ENCODE results near the gene ROCK2.

Gene ROCK2

DNA sequence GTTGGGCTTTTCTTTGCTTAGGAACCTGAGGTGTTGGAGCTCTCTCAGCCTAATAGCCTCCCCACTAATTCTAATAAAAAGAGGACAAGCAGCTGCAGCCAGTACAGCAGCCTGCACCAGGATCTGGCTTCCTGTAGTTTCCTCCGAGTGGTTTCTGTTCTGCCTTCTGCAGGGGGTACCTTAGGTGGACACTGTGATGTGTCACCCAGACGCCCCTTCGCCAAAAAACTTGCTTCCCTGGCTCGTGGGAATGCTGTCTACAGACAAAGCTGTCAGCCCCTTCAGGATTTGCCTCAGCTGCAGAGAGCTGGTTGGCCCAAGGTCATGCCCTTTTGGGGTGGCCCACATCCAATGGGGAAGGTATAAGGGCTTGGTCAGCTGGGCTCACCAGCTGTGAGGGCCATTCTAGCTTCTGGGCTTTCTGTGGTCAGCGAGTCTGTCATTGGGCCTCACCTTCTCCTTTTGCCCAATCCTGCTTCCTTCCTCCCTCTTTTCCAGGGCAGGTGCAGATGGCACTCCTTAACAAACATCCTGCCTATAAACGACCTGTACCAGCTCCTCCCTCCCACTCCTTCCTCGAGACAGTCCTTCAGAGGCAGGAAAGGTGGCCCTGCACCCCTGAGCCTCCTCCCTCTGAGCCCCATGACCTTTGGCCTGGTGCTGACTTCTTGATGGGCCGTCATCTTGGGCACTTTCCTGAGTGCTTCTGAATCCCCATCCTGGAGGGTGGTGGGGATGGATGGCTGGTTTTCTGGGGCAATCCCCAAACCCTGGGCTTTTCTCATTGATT, 44.0 kb upstream of the ROCK2 start:
- TF ChIP-seq, protein P1, sequence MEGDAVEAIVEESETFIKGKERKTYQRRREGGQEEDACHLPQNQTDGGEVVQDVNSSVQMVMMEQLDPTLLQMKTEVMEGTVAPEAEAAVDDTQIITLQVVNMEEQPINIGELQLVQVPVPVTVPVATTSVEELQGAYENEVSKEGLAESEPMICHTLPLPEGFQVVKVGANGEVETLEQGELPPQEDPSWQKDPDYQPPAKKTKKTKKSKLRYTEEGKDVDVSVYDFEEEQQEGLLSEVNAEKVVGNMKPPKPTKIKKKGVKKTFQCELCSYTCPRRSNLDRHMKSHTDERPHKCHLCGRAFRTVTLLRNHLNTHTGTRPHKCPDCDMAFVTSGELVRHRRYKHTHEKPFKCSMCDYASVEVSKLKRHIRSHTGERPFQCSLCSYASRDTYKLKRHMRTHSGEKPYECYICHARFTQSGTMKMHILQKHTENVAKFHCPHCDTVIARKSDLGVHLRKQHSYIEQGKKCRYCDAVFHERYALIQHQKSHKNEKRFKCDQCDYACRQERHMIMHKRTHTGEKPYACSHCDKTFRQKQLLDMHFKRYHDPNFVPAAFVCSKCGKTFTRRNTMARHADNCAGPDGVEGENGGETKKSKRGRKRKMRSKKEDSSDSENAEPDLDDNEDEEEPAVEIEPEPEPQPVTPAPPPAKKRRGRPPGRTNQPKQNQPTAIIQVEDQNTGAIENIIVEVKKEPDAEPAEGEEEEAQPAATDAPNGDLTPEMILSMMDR (IDR thresholded peaks at IDR 0.05) = no peak
- TF ChIP-seq ZFX (IDR thresholded peaks at IDR 0.05; ENCODE audit: borderline replicate concordance) = no peak

DNA sequence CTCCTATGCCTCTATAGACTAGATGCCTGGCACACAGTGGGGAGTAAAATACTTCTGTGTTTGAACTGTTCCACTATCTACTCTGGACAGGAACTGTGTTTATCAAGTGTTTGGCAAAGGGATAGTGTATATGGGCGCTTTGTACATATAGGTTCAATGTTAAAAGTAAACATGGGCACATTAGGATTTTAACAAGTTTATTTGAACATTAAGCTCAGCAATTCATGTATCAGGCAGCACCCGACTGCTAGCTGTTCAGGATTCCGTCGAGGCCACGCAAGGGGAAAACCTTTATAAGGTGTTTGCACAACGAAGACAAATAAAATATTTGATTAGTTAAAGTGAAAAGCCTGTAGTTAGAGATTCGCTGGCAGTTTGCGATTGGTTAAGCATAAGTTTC, 43.4 kb upstream of the ROCK2 start:
- H3K27ac ChIP-seq = peak overlapping the region; percentile 62
- no peak for TF ChIP-seq ZFX (IDR thresholded peaks at IDR 0.05; ENCODE audit: borderline replicate concordance)
- TF ChIP-seq, protein P1 (IDR thresholded peaks at IDR 0.05) = no peak

More for the DNA sequence above, 44.0 kb upstream of the ROCK2 start:
- H3K27ac ChIP-seq = peak overlapping the region; percentile 62

DNA sequence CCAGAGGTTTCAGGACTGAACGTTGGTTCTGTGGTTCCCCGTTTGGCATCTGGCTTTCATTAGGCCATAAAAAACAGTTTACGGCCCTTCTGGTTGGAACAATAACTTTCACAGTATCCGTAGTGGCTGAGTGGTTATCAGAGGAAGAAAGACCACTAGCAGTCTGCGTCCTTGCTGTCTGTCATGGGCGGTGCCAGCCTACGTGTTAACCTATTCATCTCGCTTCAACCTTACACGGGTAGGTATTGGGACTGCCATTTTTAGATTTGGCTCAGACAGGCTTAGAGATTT, 42.6 kb upstream of the ROCK2 start:
- peak overlapping the region; percentile 62 for H3K27ac ChIP-seq
- no peak for TF ChIP-seq ZFX (IDR thresholded peaks at IDR 0.05; ENCODE audit: borderline replicate concordance)
- TF ChIP-seq, protein P1 (IDR thresholded peaks at IDR 0.05) = no peak

DNA sequence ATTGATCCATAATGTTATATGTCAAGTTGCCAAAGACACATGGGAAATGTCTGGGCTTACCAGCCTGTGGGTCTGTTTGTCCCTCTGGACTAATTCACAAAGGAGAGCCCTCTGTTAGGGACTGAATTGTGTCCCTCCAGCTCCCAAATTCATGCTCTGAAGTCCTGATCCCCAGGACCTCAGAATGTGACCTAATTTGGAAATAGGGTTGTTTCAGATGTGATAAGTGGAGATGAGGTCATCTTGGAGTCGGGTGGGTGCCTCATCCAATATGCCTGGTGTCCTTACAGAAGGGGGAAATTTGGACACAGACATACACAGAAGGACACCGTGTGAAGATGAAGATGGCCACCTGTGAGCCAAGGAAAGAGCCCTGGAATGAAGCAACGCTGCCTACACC, 41.4 kb upstream of the ROCK2 start:
- H3K27ac ChIP-seq = no peak overlapping the region

DNA sequence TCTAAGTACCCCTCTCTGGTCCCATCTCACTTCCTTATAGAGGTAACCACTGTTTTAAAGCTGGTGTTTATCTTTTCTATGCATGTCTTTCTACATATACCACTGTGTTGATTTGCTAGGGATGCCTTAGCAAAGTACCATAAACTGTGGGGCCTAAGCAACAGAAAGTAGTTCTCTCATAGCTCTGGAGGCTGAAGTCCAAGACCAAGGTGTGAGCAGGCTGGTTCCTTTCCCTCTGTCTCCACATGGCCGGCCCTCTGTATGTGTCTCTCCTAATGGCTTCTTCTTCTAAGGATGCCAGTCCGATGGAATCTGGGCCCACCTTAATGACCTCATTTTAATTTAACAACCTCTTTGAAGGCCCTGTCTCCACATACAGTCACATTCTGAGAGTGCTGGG, 40.8 kb upstream of the ROCK2 start:
- H3K27ac ChIP-seq = no peak overlapping the region
- TF ChIP-seq, protein P1 (IDR thresholded peaks at IDR 0.05) = no peak
- no peak for TF ChIP-seq ZFX (IDR thresholded peaks at IDR 0.05; ENCODE audit: borderline replicate concordance)

More for the DNA sequence above, 41.4 kb upstream of the ROCK2 start:
- TF ChIP-seq, protein P1 (IDR thresholded peaks at IDR 0.05) = no peak
- no peak for TF ChIP-seq ZFX (IDR thresholded peaks at IDR 0.05; ENCODE audit: borderline replicate concordance)

DNA sequence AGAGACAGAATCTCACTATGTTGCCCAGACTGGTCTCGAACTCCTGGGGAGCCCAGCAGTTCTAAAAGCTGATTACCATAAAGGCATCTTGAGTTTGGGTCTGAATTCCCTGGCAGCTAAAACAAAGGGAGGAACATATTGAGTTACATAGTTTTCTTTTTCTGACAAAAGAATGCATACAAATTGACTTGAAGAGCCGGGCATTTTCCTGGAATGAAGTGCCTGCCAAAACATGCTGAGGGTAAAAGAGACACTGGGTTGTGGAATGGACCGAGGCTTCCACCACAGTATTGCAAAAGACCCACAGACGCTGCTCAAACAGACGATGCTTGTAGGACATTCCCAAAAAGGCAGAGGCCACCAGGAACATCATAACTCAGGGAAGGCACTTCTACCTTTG, 35.1 kb upstream of the ROCK2 start:
- H3K27ac ChIP-seq = no peak overlapping the region

More for the DNA sequence above, 35.1 kb upstream of the ROCK2 start:
- TF ChIP-seq, protein P1 (IDR thresholded peaks at IDR 0.05) = no peak
- no peak for TF ChIP-seq ZFX (IDR thresholded peaks at IDR 0.05; ENCODE audit: borderline replicate concordance)
